Measurements from ENCODE around the gene ACSL1. TPM values are rescaled to one million over a fixed set of nuclear protein-coding genes. Genes with fewer than 3 reads are reported as not detected.
A peak's percentile ranks its signal among the peaks of the same experiment; 100 is the strongest.

Gene ACSL1, protein sequence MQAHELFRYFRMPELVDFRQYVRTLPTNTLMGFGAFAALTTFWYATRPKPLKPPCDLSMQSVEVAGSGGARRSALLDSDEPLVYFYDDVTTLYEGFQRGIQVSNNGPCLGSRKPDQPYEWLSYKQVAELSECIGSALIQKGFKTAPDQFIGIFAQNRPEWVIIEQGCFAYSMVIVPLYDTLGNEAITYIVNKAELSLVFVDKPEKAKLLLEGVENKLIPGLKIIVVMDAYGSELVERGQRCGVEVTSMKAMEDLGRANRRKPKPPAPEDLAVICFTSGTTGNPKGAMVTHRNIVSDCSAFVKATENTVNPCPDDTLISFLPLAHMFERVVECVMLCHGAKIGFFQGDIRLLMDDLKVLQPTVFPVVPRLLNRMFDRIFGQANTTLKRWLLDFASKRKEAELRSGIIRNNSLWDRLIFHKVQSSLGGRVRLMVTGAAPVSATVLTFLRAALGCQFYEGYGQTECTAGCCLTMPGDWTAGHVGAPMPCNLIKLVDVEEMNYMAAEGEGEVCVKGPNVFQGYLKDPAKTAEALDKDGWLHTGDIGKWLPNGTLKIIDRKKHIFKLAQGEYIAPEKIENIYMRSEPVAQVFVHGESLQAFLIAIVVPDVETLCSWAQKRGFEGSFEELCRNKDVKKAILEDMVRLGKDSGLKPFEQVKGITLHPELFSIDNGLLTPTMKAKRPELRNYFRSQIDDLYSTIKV
- total RNA-seq = 287 TPM
- long read RNA-seq, transcript ACSL1-210 (21 exons, 2,469 nt) = minor isoform, 18 of 532 reads
- long read RNA-seq, transcript ACSL1-202 (20 exons, 3,636 nt) = minor isoform, 12 of 532 reads
- long read RNA-seq, transcript ACSL1-208 (20 exons, 2,490 nt) = minor isoform, 6 of 532 reads
- long read RNA-seq, transcript ACSL1-201 (21 exons, 3,832 nt) = major isoform, 263 of 532 reads
- long read RNA-seq, partial matches to known transcripts = 55 of 532 reads
- long read RNA-seq, other reads (novel, unspliced or antisense) = 173 of 532 reads

DNA sequence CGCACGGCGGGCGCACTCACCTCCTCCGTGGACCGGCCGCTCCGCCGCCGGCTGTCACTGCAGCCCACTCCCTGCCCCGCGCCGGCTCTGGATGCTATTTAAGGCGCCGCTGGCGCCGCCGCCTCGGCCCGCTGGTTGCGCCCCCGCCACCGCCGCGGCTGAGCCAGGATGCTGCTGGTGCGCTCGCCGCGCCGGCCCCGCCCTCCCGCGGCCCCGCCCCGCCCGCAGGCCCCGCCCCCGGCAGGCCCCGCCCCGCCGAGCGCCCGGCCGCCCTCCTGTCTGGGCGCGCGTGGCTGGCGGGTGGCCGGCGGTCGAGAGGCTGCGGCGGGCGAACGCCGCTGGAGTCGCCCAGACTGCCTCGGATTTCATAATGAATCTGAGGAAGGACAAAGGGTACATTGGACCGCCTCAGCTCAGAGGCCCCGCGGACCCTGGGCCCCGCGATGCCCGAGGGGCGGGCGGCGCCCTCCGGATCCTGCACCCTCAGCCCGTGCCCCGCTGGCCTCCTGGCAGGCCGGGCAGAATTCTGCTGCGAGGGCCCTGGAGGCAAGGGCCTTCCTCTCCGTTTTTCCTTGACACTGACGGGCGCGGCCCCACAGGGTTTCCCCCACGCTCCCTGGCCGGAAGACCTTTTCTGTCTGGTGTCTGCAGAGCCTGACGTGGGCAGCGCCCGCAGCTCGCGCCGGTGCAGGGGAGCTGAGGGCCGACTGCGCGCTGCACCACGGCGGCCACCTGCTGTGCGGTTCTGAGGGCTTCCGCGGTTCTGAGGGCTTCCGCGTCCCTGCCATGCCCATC lies at the start of gene ACSL1:
ACSL1 (minus strand) TSS at position 73 of the 795 bp plus-strand sequence. CDS start 22,454 bp downstream, outside the sequence.
- ATAC-seq = peak; percentile 94

DNA sequence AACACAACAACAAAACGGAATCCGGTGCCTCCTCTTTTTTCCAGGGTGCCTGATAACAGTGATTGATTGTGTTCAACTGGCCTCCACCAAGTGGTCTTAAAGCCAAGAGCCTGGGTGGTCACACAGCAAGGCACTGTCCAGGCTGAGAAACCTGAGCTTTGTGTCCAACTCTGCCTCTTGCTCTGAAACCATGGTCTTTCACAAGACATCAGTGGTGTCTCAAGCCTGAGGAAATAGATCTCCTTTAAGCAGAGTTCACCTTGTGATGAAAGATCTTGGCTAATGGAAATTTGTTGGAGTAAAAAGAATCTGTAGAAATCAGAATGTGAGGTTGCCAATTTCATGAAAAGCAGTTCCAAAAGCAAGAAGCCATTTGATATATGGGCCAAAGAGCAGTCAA lies 47.3 kb upstream of the ACSL1 start:
- intact Hi-C loops (cut with DNase I) = no loop called here
- Histone ChIP-seq H3K36me3 (no peaks in the 10 kb centered on the region), H3K27ac (no peak overlapping the region), H3K9me3 (no peaks in the 10 kb centered on the region), H3K4me3 (no peak overlapping the region), H3K27me3 (no peaks in the 10 kb centered on the region), H3K4me1 (no peaks in the 10 kb centered on the region)
- TF ChIP-seq, protein P1, sequence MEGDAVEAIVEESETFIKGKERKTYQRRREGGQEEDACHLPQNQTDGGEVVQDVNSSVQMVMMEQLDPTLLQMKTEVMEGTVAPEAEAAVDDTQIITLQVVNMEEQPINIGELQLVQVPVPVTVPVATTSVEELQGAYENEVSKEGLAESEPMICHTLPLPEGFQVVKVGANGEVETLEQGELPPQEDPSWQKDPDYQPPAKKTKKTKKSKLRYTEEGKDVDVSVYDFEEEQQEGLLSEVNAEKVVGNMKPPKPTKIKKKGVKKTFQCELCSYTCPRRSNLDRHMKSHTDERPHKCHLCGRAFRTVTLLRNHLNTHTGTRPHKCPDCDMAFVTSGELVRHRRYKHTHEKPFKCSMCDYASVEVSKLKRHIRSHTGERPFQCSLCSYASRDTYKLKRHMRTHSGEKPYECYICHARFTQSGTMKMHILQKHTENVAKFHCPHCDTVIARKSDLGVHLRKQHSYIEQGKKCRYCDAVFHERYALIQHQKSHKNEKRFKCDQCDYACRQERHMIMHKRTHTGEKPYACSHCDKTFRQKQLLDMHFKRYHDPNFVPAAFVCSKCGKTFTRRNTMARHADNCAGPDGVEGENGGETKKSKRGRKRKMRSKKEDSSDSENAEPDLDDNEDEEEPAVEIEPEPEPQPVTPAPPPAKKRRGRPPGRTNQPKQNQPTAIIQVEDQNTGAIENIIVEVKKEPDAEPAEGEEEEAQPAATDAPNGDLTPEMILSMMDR (IDR thresholded peaks at IDR 0.05) = no peak
- DNase-seq (no peak), ATAC-seq (no peak)

More for the DNA sequence above, at the start of gene ACSL1:
- TF ChIP-seq, protein P1 (IDR thresholded peaks at IDR 0.05) = no peak
- intact Hi-C loops (cut with DNase I) = no loop called here
- peak; percentile 94 for DNase-seq
- Histone ChIP-seq H3K9me3 (no peaks in the 10 kb centered on the region), H3K4me1 (peaks cover 28% of the 10 kb centered on the region), H3K4me3 (peak within 1 kb of the TSS; percentile 76), H3K27ac (peak within 1 kb of the TSS; percentile 83), H3K27me3 (no peaks in the 10 kb centered on the region), H3K36me3 (no peaks in the 10 kb centered on the region)

DNA sequence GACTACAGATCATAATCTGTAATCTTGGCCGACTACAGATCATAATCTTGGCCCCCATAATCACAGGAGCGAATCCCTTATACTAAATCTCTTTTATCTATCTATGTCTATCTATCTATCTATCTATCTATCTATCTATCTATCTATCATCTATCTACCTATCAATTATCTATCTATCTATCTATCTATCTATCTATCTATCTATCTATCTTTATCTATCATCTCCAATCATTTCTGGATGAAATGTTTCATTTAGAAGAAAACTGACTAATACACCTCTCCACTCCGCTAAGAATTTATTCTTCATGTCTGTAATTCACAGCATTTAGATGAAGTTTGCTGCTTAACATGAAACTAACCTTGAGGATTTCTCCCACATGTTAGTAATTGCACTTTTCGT lies 45.0 kb upstream of the ACSL1 start:
- intact Hi-C loops (cut with DNase I) = no loop called here
- Histone ChIP-seq H3K9me3 (no peaks in the 10 kb centered on the region), H3K4me3 (no peak overlapping the region), H3K36me3 (no peaks in the 10 kb centered on the region), H3K27ac (no peak overlapping the region), H3K27me3 (no peaks in the 10 kb centered on the region), H3K4me1 (no peaks in the 10 kb centered on the region)
- ATAC-seq (no peak), DNase-seq (no peak)
- TF ChIP-seq, protein P1 (IDR thresholded peaks at IDR 0.05) = no peak

DNA sequence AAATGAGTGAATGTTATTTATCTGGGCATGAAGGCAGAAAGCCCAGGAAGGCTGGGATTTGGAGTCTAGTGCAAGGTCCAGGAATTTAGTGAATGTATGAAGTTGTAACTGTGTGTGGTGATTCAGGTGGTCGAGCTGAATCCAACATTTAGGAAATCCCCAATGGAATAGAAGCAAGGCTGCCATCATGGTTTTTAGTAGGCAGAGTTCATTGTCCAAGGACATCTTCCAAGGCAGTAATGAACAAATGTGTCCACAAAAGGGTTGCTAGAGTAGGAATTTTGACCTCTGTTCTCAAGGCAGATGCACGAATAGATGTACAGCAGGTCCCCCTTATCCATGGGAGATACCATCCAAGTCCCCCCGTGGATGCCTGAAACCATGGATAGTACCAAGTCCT lies 42.9 kb upstream of the ACSL1 start:
- no peak for ATAC-seq
- no peaks in the 10 kb centered on the region for H3K4me1 ChIP-seq
- intact Hi-C loops (cut with DNase I) = no loop called here

More for the DNA sequence above, 42.9 kb upstream of the ACSL1 start:
- TF ChIP-seq, protein P1 (IDR thresholded peaks at IDR 0.05) = no peak
- Histone ChIP-seq H3K36me3 (no peaks in the 10 kb centered on the region), H3K9me3 (no peaks in the 10 kb centered on the region), H3K27ac (no peak overlapping the region), H3K27me3 (no peaks in the 10 kb centered on the region), H3K4me3 (no peak overlapping the region)
- no peak for DNase-seq
